Measurements from ENCODE around the gene PXT1.

DNA sequence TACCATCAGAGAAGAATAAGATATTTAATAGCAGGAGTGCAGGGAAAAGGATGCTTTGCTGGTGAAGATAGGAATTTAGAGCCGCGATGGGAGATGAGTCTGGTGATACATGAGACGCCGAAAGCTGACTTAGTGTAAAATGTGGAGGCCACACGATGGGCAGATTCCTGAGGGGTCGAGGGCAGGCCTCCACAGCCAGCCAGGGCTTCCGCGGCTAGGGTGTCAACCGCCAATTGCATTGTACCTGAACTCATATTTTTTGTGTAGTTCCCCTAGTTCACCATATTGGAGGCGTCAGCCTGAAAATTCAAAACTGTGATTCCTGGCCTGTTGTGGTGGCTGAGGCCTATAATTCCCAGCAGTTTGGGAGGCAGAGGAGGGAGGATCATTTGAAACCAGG lies 63.7 kb downstream of the PXT1 start:
- TF ChIP-seq, protein P1, sequence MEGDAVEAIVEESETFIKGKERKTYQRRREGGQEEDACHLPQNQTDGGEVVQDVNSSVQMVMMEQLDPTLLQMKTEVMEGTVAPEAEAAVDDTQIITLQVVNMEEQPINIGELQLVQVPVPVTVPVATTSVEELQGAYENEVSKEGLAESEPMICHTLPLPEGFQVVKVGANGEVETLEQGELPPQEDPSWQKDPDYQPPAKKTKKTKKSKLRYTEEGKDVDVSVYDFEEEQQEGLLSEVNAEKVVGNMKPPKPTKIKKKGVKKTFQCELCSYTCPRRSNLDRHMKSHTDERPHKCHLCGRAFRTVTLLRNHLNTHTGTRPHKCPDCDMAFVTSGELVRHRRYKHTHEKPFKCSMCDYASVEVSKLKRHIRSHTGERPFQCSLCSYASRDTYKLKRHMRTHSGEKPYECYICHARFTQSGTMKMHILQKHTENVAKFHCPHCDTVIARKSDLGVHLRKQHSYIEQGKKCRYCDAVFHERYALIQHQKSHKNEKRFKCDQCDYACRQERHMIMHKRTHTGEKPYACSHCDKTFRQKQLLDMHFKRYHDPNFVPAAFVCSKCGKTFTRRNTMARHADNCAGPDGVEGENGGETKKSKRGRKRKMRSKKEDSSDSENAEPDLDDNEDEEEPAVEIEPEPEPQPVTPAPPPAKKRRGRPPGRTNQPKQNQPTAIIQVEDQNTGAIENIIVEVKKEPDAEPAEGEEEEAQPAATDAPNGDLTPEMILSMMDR (IDR thresholded peaks at IDR 0.05): no peak
- no peak for TF ChIP-seq POLR2A (IDR thresholded peaks at IDR 0.05)
- no peak for TF ChIP-seq EP300 (IDR thresholded peaks at IDR 0.05)
